HG02840 (cell line): ENCODE measurements around the gene IQGAP2.

Experiments
- ATAC-seq: cut with Tn5 transposase; IDR thresholded peaks from one replicate; pipeline ENCODE4 v1.9.1; 2021; ENCODE audit warnings: mild to moderate bottlenecking, moderate library complexity, moderate number of reproducible peaks; ENCODE audit not compliant: unreplicated experiment, low FRiP score

Gene IQGAP2

DNA sequence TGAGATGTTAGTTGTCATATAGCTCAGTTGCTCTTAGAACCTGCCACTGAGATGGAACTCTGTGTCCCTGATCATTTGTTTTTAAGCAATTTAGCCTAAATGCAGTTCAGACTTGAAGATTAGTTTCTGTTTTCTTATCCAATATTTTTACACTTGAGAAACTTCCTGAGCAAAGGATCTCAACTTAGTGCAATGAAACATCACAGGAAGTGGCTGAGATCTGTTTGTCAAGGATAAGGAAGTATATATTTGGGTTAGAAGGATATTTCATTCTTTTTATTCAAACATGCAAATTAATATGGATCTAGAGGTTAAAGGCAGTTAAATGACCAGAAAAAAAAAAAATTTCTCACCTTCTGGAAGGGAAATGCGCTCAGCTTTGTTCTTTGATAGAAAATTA is 293.2 kb downstream of the IQGAP2 start:
- ATAC-seq = no peak

DNA sequence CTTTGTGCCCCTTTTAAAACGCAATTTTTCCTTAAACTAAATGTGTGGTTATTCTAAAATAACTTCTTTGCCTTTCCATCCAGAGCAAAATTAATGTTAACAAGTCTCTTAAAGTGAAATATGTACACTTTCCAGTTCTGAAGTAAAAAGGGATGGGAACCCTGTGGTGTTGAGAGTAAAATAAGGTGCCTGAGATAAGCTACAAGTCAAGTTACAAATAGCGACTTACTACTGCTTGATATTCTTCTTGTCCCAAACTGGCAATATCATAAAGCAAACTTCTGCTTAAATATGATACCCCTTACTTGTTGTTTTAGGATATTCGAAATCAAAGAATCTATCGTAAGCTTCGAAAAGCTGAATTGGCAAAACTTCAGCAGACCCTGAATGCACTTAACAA is 294.6 kb downstream of the IQGAP2 start:
- no peak for ATAC-seq

DNA sequence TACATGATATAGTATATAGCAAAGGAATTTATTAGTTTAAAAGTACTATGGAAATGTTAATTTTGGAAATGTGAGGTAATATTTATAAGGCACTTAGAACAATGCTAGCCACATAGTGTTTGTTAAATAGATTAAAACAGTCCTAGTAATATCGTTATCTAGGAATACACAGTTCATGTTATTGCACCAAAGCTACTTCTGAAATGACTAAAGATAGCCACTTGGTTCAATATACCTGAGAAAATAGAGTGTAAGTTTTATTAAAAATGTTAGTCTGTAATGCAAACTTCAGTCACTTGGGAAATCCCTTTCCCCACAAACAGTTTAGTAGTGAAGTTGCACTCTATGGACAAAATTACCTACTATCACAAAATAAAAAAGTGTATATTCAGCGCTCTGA is 297.5 kb downstream of the IQGAP2 start:
- no peak for ATAC-seq

DNA sequence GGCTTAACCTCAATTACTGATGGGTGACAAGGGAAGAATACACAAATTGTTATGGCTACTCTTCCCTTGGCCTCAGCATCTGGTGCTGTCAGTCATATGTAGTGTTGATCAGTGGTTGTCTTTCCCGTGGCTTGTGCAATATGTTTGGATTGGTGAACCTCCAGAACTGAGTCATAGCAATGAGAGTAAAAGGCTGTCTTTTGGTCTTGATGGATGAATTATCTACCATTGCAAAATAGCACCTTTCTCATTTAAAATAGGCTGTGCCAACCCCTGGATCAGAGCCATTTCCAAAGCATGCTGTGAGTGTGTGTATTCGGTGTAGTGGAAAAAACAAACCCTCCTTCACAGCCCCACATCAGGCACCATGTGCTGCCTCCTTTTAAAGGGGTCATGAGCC is 298.2 kb downstream of the IQGAP2 start:
- ATAC-seq = no peak

DNA sequence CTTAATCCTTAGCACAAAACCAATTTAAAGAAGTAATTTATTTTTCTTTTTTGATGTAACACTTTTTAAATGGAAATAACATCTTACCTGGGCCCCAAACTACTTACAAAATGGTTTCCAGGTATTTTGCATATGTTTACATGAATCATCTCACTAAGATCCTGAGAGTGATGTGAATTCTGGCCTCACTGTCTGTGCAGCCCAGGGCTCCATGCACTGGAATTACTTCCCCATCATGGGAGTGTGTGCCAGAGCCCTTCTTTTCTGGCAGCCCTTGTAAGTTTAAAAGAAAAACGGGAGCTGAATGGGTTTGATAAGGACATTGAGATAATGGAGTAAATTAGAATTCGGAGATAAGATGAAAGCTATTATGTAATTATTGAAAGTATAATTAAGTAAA is 300.6 kb downstream of the IQGAP2 start:
- ATAC-seq = no peak

DNA sequence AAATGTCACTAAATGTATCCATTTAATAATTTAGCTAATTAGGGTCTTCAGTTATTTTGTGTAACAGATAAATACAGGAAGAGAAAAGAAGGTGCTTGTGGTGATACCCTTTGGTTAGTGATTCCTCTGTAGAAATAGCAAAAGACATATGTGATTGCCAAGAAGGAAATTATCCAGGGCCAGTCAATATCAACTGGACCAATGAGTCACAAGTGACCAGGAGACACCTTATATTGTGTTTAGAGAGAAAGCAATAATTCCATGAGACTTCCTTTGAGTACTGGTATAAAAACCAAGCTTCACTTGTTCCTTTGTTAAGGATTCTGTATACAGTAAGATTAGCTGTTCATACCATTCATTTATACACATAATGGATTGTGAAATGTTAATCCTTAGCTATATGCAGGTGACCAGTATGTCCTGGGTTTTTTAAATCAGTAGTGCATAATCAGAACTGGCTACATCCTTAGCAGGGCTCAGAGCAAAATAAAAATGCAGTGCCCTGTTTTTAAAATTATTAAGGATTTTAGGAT is 301.1 kb downstream of the IQGAP2 start:
- no peak for ATAC-seq

DNA sequence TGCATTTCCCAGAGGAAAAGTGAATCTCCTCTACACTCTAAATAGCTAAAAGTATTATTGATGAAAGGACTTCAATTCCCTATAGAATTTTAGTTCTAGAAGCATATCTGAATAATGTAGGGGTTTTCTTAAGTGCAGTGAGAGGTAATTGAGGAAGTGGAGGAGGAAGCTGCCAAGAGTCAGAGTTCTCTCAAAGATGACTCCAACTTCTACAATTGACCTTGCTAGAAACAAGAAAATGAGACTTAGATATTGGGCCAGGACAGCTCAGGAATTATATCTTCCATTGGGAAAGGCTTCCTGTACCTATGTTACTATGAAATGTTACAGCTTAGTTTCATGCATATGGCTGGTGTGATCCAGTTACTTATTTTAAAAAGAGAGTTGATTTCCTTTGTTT is 302.5 kb downstream of the IQGAP2 start:
- ATAC-seq = no peak

DNA sequence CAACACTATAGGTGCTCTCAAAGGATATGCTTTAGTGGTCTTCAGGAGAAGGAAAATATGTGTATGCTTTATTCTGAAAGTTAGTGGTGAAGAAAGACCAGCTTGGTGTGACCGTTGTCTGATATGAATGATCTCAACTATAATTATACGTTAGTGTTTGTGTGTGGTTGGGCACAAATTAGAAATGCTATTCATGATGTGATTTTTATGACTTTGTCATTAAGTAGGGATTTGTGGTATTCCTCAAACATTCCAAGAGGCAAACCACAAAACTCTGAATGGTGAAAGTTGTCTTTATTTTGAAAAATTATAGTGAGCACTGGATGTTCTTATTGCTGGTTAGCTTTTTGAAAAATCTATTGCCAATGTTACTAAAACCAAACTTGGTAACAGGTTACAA is 306.7 kb downstream of the IQGAP2 start:
- ATAC-seq = no peak

DNA sequence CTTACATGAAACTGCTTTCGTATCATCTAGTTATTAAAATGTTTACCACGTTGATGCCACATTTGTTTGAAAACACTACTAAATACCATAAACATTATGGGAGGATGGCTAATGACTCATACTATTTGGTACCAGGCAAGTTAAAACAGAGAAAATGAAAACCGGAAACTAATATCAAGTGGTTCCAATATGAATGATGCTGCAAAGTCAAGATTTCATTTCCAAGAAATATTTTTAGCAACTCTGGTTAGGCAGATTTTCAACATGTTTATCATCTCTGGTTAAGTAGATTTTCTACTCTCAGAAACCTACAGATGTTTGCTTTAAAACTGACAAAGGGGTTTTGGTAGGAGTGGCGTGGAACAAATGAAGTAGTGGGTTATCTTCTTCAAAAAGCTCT is 307.9 kb downstream of the IQGAP2 start:
- no peak for ATAC-seq

DNA sequence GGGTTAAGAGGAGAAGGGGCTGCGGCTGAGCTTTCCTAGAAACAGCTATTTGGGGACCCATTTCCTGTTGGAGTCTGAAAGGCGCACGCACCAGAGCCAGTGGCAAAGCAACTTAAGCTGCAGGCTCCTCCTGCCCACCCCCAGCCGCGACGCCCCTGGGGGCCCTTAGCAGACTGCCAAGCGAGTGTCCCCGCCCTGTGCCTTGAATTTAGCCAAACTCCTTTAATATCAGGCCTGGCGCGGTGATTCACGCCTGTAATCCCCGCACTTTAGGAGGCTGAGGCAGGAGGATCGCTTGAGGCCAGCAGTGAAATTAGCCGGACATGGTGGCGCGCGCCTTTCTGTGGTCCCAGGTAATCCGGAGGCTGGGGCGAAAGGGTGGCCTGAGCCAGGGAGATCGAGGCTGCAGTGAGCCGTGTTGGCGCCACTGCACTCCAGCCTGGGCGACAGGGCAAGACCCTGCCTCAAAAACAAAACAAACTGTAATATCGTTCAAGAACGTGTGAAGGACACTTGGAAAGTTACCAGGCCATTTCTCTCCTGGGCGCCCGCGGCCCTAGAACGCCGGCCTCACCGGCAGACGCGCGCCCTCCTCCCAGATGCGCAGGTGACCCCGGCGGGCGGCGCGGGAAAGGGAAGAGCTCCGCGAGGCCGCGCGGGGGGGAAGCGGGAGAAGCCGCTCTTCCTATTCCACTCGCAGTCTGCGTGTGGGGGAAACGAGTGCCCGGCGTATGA is 311.8 kb downstream of the IQGAP2 start:
- ATAC-seq = no peak

DNA sequence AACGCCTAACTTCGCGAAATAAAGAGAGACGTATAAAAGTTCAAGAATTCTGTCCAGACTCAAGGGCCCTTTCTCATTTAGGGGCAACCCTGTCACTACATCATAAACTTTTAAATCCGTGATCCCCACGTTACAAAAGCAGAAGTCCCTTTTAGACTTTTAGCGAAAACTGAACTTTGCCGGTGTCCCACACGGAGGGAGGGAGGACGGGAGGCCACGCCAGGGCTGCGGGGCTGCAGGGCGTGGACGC is 312.3 kb downstream of the IQGAP2 start:
- ATAC-seq = no peak

DNA sequence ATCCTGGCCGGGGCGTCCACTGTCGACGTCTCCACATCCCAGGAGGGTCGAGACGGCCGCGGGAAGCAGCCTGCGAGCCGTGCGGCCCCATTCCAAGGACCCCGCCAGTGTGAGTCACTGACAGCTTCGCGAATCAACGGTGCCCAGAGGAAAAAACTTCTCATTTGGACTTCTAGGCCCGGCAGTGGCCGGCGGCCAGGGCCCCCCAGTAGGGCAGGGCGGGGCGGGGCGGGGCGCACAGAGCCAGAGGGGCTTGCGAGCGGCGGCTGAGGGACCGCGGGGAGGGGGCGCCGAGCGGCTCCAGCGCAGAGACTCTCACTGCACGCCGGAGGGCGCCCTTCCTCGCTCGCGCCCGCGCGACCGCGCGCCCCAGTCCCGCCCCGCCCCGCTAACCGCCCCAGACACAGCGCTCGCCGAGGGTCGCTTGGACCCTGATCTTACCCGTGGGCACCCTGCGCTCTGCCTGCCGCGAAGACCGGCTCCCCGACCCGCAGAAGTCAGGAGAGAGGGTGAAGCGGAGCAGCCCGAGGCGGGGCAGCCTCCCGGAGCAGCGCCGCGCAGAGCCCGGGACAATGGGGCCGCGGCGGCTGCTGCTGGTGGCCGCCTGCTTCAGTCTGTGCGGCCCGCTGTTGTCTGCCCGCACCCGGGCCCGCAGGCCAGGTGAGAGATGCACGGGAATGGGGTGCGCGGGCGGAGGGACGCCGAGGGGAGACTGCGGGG is 312.8 kb downstream of the IQGAP2 start, which contains the start of gene F2R:
F2R (plus strand) TSS at position 391 of the 720 bp plus-strand sequence; CDS start at position 573, 182 bp downstream.
- no peak for ATAC-seq

DNA sequence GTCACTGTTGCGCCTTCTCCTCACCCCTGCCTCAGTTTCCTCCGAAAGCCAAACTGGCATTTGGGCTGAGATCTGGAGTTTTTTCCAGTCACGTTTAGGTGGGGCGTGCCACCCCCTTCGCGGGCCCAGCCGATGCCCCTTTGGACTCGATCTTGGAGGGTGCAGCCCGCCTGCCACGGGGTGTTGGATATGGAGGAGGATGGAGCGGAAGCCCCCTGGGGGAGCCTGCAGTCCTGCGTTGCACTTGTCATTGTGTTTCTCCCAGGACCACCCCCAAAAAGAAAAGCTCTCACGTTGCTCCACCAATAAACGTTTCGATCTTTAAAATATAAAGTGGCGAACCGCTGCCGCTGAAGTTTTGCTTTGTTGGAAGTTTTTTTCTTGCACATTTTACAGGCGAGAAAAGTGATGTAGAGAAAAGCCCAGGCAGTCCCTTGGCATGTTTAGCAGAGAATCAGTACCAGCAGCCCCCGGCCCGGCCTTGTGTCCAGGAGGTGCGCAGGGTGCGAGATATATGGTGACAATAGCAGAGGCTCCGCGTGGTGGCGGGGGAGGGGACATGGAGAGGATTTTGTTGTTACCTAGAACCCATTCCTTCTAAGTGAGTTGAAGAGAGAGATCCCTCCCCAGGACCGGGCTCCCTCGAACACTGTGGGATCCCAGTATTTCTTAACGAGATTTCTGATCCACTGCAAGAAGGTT is 313.5 kb downstream of the IQGAP2 start:
- no peak for ATAC-seq

DNA sequence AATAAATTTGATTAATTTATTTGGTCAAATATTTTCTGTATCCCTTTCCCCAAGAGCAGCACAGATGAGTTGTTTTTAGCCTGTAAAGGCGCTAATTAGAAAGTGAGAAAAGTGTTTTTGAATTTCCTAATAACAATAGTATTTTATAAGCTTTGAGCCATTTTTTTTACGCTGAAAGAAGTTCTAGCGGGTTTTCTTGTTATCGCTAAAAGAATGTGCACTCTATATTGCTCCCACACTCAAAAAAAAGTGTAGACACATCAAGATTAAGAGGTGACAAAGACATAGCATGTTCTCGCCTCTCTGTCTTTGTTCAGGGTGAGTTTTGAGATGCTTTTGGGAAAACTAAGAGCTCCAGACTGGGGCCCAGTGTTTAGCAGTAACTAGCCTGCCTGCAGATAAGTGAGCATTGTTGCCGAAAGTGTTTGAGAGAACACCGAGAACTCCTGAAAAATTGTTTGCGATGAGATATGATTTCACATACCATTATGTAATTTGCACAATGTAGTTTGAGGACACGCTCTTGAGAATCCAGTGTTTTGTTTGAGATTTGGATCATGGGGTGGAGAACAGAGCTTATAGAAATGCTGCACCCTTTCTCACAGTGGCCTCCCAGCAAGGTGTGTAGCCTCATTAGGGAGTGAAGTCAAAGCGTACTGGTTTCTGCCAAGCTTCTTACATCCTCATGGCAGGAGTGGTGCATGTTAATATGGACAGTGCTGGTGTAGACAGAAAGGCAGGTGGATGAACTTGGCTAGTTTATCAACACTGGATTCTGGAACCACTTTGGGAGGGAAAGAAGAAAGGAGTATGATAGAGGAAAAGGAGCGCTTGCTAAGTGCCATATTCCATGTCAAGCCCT is 314.4 kb downstream of the IQGAP2 start:
- no peak for ATAC-seq

DNA sequence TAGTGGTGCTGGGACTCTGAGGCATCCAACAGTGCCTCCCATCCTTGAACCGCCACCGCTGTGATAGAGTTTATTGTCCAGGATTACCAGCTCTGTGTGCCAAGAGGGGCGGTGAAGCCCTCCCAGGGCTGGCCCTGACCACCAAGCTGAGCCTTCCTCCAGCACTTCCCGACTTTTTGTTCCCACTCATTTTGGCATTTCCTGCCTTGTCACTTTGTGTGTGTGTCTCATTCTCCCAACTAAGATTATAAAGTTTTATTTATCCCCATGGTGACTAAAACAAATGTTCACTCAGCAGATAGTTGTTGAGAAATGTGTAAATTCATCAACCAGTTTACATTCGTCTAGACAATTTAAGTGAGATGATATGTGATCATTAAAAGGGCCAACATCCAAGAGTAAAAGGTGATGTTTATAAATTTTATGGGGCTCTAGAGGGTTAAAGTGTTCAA is 315.3 kb downstream of the IQGAP2 start:
- ATAC-seq = no peak

DNA sequence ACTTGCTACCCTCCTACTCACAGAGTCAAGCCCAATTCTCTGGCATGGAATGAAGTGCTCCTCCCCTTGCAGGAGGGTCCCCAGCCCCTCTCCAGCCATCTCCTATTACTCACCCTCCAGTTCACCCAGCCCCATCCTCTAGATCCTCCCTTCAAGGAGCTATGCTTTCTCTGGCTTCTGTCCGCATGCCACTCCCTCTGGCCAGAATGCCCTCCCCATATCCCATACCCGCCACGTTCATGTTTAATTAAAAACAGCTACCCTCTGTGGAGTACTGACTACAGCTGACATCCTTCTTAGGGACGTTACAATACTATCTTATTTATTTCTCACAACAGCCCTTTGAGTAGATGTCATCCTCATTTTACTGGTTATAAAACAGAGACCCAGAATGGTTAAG is 315.8 kb downstream of the IQGAP2 start:
- ATAC-seq = no peak

DNA sequence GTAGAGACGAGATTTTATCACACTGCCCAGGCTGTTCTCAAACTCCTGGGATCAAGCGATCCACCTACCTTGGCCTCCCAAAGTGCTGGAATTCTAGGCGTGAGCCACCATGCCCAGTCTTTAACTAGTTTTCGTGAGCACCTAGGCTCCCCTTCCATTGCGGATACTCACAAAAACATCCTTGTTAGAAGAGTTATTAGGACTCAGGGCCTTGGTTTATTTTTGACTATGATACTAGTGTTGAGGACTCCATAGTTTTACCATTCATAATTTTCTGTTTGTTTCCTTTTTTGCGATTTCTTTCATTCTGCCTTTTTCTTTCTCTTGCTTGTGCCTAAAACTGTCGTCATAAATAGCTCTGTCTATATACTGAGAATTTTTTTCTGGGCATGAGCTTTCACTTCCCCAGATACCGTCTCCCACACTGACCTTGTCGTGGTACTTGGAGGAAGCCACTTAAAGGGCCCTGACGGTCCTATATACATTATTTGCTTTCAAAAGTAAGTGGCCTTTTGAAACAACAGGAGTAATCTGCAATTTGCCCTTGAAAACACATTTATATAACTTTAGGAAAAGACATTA is 318.0 kb downstream of the IQGAP2 start:
- ATAC-seq = no peak

DNA sequence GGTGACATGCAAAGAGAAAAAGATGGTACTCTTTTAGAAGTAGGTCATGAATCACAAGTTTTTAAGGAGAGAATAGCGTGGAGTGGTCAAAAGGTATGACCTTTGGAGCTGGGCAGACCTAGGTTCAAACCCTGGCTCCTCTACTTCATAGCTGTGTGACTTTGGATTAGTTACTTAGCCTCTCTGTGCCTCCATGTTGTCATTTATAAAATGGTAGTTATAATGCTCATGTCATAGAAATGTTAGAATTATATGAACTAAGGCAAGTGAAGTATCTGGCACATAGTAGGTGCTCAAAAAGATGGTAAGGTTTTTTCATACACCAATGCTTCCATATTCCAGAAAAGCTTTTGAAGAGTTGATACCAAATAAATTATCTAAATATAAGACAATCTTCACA is 320.2 kb downstream of the IQGAP2 start:
- ATAC-seq = no peak

DNA sequence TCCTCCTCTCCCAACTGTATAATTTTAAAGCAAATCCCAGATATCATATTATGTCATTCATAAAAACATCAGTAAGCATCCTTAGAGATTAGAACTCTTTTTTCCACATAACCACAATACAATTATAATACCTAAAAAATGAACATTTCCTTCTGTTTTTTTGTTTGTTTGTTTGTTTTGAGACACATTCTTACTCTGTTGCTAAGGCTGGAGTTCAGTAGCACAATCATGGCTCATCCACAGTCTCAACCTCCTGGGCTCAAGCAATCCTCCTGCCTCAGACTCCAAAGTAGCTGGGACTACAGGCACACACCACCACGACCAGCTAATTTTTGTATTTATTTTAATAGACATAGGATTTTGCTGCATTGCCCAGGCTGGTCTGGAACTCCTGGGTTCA is 320.8 kb downstream of the IQGAP2 start:
- ATAC-seq = no peak

DNA sequence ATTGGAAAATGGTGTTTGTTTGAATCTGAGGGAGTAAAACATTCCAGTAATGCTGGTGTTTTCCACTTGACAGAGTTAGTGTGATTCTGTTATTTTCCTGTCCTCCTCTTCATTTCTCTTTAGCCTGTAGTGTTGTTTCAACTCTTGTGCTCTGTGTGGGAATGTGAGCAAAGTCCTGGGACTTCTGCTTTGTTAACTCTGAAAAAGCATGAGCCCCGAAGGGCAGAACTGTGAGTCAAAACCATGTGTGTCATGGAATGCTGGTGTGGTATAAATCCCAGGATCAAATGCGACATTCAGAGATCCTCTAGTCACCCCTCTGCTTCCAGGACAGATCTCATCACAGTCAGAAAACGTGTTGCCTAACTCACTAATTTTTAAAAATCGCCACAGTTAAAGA is 321.8 kb downstream of the IQGAP2 start:
- no peak for ATAC-seq
